Medulla oblongata (tissue), 1 donor: Measurements from ENCODE around the gene SFSWAP.

Source experiments
- DNase-seq: peaks from one replicate; pipeline ENCODE4 v3.0.0-alpha.2; 2015; ENCODE audit errors: extremely low spot score

SFSWAP gene

DNA sequence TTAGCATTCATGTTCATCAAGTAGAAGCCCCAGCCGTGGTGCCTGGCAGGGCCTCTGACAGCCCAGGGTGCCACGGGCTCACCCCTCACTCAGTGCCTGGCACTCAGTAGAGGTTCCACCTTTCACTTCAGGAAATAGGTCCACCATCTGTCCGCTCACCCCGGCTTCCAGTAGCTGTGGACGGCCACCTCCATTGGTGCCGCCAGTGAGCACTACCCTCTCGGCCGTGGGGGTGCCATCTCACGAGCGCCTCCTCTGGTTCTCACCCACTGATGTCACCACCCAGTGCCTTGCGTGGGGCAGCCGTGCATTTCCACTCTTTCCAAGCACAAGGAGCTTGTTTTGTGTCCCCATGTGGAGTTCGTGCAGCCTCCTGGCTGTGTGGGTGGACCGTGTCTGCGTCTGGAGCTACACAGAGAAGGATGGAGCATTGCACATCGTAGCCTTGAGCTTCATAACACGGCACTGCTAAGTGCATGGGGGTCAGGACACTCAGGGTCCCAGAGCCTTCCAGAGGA lies 76.3 kb downstream of the SFSWAP start:
- DNase-seq, result no peak

DNA sequence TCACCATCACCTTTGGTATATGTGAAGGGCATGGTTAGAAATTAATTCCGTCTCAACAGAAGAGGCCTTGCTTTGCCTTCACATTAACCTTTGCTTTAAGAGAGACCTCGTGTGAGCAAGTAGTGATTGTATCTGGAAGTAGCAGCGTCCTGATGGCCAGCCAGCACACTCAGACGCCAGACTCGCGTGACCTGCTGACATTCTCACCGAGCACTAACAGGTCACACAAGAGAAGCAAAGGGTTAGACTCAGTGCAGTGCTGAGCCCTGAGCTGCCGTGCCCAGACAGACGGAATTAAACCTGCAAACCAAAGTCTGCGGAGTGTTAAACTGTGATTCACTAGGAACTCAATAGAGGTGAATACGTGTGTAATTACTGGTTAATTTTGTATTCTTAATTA lies 77.2 kb downstream of the SFSWAP start:
- DNase-seq, result no peak

DNA sequence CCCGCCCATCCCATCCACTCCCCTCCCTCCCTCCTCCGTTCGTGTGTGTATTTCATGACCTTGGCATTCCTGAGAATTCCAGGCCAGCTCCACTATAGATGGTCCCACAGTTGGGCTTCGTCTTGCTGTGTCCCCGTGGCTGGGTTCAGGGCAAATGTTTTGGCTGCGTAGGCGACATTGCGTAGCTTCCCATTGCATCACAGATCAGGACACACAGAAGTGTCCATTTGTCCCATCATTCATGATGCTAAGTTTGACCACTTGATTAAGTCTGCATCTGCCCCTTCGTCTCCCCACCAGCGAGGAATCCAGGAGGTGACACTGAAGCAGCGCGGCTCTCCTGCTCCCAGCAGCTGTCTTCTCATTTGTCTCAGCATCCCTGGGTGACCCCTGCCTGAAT lies 78.7 kb downstream of the SFSWAP start:
- no peak for DNase-seq

DNA sequence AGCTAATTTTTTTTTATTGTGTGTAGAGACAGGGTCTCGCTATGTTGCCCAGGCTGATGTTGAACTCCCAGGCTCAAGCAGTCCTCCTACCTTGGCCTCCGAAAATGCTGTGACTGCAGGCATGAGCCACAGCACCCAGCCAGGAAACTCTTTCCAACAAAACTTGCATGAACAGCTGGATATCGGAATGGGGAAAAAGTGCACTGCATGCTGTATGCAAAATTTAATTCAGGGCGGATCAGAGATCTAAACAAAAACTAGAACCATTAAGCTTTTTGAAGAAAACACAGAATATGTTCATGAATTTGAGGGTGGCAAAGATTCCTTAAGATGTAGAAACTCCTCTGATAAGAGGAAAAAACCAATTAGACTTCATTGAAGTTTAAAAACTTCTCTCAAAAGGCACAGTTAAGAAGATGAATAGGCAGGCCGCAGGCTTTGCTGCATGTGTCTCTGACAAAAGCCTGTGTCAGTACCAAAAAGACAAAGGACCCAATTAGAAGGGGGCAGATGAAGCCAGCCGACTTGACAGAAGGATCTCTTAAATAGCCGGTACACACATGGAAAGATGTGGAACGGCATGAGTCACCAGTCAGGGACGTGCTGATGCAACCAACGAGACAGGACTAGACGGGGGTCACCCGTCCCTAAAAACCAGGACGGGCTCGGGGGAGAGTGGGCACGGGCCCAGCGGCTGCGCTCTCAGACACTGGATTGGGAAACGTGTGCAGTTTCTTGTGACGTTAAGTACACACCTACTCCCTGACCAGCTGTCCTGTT lies 82.5 kb downstream of the SFSWAP start:
- peak; percentile 54 for DNase-seq

DNA sequence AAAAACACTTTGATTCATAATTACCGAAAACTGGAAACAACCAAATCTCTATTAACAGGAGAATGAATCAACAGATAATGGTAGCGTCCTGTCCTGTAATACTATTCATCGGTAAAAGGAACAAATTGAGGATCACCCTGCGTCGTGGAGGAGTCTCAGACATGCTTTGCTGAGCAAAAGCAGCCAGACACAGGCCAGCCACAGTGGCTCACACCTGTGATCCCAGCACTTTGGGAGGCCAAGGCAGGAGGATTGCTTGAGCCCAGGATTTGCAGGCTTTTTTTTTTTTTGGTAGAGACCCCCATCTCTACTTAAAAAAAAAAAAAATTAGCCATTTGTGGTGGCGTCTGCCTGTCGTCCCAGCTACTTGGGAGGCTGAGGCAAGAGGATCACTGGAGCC lies 83.2 kb downstream of the SFSWAP start:
- no peak for DNase-seq

DNA sequence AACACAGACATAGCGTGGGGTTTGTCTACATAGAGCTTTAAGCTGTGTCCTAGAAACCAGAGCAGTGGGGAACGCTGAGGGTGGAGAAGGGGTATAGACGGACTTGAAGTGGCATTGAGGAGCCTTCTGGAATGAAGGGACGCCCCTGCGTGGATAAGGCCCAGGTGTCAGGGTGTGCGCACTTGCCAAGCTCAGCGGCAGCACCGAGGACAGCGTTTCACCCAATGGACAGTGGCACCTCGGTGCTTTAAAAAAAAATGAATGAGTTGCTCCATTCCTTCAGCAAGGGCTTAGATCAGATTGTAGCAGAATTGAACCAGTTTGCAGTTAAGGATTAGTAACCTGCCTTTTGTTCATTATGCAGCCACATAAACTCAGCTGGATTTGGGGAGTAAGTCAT lies 83.7 kb downstream of the SFSWAP start:
- no peak for DNase-seq

DNA sequence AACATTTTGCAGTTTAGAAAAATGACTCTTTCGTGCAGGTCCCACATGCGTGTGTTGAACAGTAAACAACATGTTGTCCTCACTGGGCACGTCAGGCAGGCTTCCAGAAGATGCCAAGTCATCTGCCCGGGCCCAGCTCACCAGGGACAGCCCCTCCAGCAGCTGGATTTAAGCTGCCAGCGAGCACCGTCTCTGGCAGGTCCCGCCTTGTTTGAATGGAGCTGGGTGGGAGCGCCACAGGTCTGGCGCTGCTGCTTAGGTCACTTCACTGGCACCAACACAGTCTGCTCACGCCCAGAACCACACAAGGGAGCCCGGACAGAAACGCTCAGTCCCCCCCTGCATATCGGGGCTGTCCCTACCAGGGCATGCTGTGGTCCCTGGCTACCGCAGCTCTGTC lies 84.2 kb downstream of the SFSWAP start:
- peak; percentile 20 for DNase-seq

DNA sequence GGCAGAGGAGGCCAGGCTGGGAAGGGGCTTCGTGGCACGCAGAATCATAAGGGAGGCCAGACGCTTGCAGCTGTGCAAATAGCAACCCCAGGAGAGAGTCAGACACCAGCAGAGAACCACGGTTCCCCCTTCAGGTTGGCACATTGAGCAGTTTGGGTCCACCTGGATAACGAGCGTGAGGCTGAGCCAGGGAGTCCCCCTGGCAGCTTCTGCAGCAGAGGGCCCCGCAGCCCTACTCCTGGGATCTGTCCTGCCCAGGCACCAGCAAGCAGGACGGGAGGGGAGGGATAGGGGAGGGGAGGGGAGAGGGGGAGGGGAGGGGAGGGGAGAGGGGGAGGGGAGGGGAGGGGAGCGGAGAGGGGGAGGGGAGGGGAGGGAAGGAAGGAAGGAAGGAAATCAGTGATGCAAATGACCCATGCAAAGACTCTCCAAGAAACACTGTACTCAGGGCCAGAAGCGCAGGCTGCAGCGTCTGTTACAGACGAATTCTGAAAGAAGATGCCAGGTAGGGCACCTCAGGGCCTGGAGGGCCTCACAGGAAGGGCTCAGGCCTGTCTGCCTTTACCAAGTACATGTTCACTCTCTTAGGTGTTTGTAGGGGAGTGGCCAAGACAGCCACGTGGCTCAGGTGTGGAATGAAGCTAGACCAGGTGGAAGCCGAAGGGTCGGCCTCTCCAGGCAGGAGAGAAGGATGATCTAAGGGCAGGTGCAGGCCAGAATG lies 85.0 kb downstream of the SFSWAP start:
- no peak for DNase-seq

DNA sequence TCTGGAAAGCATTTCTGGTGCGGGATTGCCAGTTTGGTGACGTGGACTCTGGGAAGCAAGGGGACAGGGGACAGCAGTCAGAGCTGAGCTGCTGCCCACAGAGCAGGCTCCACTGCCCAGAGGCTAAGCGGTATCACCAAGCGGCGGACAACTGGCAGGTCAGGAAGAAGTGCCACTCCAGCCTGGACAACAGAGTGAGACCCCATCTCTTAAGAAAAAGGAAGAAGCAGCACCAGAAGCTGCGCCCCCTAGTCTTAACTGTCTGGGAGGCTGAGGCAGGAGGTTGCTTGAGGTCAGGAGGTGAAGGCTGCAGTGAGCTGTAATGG lies 85.5 kb downstream of the SFSWAP start:
- DNase-seq, result no peak

DNA sequence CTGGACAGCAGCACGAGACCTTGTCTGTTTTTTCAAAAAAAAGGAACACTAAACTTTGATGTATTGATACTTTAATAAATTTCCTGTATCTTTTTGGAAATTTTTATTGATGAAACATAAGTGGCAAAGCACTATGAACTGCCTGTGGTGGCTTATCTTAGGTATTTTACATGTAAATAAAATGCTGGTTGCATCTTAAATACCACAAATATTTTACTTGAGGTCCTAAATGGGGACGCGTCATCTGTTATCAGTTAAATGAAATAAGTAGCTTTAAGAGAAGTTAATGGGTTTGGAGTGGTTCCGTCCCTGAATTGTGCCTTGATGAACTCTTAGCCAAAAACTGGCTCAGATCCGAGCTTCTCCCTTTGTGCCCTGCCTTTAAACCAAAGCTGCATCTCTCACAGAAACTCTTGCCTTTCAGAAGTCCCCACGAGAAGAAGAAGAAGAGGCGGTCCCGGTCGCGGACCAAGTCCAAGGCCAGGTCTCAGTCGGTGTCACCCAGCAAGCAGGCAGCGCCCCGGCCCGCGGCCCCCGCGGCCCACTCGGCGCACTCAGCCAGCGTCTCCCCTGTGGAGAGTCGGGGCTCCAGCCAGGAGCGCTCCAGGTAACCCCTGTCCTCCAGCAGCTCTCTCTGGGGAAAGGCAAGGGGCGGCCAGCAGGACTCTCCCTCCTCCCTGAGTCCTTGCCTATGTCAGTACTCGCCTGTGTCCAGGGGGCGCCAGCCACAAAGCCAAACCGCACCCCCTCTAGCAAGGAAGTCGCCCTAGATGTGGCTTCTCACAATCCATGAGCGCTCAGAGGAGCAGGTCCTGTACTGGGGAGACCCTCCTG lies 86.1 kb downstream of the SFSWAP start:
- no peak for DNase-seq

DNA sequence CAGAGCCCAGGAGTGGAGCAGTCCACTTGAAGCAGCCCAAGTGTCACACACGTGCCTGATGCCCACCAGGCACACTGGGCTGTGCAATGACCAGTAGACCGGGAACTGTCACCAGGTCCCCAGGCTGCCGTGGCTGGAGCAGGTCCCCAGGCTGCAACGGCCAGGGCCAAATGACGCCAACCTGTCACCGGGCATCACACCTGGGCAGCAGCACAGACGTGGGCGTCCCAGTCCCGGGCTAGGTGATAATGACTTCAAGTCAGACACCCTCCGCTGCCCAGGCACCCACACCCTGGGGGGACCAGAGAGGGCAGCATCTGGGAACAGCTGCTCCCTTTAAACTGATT lies 86.7 kb downstream of the SFSWAP start:
- no peak for DNase-seq

DNA sequence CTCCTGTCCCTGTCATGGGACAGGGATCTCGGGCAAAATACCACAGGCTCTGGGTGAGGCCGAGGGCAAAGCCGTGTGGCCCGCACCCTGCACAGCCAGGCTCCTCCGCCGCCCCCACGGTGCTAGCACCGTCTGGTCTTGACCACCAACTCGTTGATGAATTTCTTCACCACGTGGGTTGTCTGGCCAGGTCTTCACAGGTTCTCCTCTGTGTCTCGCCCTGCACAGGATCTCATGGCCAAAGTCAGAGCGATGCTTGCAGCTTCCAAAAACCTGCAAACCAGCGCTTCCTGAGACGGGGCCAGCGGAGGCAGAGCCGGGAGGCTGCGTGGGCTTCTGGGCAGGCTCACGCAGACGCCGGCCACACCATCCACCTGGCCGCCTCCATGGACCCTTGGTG lies 88.3 kb downstream of the SFSWAP start:
- DNase-seq, result no peak

DNA sequence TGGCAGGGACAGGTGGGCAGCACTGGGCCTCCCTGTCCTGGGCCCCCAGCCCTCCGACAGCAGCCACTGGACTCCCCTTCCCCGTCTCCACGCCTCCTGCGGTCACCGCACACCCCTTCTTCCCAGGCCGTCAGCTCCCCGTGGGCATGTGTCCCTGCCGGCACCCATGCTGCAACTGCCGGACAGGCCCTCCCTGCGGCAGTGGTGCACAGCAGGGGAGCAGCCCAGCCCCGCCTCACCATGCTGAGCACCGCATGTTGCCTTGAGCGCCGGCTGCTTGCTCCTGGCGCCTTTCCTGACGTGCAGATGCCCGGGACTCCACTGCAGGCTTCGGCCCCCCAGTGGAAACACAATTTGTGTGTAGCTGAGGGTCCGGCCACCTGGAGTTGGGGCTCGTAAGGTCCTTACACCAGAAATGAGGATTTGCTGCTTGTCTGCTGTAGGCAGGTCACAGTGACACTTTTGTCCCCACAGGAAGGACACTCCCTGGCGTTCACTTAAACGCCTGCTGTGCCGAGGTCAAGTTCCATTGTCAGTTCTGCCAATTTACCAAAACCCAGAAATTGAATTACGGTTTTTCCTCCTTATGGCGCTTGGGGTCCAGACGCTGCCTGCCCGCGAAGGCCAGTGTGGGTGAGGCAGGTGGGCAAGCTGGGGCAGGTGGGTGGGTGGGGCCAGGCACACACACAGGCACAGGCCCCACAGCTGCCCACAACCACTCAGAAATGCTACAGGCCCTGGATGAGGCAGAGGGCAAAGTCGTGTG lies 89.1 kb downstream of the SFSWAP start:
- DNase-seq, result no peak

DNA sequence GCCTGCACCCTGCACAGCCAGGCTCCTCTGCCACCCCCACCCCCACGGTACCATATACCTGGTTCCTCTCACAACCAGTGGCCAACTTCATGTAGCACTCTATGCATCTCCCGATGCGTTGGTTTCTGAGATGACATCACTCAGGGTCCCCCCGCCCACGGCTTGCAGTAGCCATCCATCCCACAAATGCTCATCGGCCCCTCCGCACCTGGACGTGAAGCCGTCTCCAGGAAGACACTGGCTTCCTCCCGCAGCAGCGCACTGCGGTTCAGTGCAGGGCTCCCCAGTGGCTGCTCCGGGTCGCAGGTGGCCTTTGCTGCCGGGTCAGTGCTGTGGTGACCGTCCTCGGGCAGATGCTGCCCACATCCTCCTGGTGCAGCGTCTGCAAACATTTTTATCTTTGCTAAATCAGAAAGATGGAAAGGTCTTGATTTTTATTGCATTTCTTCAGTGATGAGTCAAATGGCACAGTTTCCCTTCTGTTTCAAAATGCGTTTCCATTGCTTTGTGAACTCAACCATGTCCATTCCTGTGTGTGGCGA lies 89.8 kb downstream of the SFSWAP start:
- DNase-seq, result no peak

DNA sequence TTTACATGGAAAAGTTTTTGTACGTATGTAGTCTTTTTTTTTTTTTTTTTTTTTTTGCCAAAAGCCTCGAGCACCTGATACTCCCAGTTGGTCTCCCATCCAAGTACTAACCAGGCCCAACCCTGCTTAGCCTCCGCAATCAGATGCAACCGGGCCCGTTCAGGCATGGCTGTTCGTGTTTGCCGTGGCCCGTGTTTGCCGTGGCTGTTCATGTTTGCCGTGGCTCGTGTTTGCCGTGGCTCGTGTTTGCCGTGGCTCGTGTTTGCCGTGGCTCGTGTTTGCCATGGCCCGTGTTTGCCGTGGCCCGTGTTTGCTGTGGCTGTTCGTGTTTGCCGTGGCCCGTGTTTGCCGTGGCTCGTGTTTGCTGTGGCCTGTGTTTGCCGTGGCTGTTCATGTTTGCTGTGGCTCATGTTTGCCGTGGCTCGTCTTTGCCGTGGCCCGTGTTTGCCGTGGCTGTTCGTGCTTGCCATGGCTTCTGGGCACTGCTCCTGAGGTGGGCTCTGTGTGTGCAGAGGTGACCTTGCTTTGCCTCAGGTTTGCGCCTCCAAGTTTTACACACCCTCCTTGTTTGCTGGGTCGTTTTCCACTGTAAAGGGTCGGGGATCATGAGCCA lies 90.5 kb downstream of the SFSWAP start:
- DNase-seq, result no peak

DNA sequence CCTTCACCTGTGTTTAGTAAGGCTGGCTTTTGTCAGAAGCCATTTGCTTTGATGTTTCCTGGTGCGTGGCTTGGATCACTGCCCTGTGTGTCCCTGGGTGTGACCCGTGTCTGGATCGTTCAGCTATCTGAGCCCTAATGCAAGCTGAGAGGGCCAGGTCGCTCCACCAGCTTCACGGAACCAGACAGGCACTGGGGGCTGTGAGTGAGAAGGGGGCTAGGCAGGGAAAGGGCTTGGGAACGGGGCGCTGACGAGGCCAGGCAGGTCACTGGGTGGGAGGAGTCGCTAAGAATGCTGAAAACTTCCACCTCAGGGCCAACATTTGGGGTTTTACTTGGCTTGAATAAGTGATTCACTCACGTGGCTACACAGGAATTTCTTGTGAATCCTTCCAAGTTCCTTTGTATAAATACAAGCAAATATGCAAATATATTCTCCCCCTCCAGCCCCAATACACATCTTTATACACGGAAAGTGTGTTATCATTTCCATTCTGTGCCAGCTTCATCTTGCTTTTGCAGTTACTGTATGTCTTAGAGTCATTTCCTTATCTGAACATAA lies 93.2 kb downstream of the SFSWAP start:
- no peak for DNase-seq

DNA sequence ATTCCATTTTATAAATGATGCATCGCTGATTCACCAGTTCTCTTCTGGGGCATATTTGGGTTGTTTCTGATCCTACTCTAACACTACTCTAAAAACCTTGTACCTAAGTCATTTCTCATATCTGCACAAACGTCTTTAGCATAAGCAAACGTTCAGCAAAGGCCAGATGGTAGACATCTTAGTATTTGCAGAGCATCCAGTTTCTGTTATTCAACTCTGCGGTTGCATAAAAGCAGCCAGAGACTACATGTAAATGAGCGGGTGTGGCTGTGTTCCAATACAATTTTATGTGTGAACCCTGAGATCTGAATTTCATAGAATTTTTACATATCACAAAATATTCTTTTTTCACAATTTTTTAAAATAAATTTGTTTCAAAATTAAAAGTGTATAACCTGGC lies 94.5 kb downstream of the SFSWAP start:
- DNase-seq, result no peak

DNA sequence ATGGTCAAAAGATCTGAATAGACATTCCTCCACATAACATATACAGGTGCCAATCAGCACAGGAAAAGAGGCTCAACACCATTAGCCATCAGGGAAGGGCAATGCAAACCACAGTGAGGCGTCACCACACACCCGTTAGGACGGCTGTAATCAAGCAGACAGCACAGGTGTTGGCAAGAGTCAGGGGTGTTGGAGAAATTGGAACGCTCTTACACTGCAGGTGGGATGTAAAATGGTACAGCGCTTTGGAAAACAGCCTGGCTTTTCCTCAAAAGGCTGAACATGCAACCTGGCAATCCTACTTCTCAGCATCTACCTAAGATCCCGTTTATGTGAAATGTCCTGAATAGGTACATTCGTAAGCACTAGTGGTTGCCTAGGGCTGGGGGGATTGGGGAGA lies 95.8 kb downstream of the SFSWAP start:
- no peak for DNase-seq

DNA sequence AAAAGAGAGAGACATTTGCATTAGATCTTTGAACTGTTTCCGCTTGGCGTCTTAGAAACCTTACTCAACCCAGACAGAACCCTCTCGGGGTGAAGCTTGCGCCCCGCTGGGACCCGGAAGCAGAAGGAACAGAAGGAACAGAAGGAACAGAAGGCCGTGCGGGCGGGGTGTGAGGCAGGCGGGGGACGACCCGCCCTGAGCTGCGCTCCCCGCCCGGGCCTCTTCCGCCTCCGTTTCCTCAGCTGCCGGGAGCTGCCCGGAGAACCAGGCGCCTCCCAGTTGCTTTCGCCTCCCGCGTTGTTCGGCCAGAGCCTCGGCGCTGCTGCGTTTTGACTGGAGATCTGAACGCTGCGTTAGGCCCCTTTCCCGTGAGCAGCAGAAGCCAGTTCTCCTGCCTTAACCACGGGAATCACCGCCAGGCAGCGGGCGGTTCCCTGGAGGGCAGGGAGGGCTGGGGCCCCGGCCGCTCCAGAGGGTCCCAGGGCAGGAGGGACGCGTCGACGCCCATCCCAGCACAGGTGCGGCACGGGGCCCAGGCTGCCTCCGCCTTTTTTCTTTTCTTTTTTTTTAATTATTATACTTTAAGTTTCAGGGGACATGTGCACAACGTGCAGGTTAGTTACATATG lies 98.0 kb downstream of the SFSWAP start:
- DNase-seq, result no peak
